Chondrocyte (in vitro differentiated cells): ENCODE results near the gene PHETA1. TPM values are rescaled to one million over a fixed set of nuclear protein-coding genes. Genes with fewer than 3 reads are reported as not detected.

Source experiments
- DNase-seq: peaks from one replicate; pipeline ENCODE4 v3.0.0; 2021; ENCODE audit warnings: mixed read lengths, low spot score
- H3K27ac Mint-ChIP-seq: one replicate; pipeline ENCODE4 v1.8.0; 2021; ENCODE audit warnings: mild to moderate bottlenecking, moderate library complexity, mixed read lengths; ENCODE audit not compliant: unreplicated experiment
- H3K27me3 Mint-ChIP-seq: 2 replicates; pipeline ENCODE4 v1.8.0; 2021; ENCODE audit warnings: low read depth, mixed read lengths
- H3K36me3 Mint-ChIP-seq: 2 replicates; pipeline ENCODE4 v1.8.0; 2021; ENCODE audit warnings: low read depth, mixed read lengths
- H3K4me1 Mint-ChIP-seq: 2 replicates; pipeline ENCODE4 v1.8.0; 2021; ENCODE audit warnings: low read depth, mild to moderate bottlenecking, mixed read lengths
- H3K4me3 Mint-ChIP-seq: one replicate; pipeline ENCODE4 v1.8.0; 2021; ENCODE audit warnings: mild to moderate bottlenecking, moderate library complexity, mixed read lengths; ENCODE audit not compliant: unreplicated experiment
- H3K9me3 Mint-ChIP-seq: 2 replicates; pipeline ENCODE4 v1.8.0; 2021; ENCODE audit warnings: low read depth, mixed read lengths
- CTCF ChIP-seq: fragments of 200-600 bp; sonication (generic); IDR thresholded peaks from 2 replicates; pipeline ENCODE4 v1.5.0; 2021; ENCODE audit warnings: antibody characterized with exemption, mild to moderate bottlenecking, moderate library complexity
- total RNA-seq: library from RNA; stranded (reverse); gene quantifications from 3 replicates; pipeline ENCODE4 v1.2.1, GENCODE V29; 2021

PHETA1 gene
- total RNA-seq, 1 donor from 2014 or later: 14.2 TPM

GRCh38 chr12:111413442-111414086 lies 44.7 kb upstream of the PHETA1 start:
- no peak for DNase-seq
- H3K4me3 Mint-ChIP-seq: no peak overlapping the region
- H3K27ac Mint-ChIP-seq: peak overlapping the region; percentile 91
- H3K36me3 Mint-ChIP-seq: no peaks in the 10 kb centered on the region
- H3K9me3 Mint-ChIP-seq: no peaks in the 10 kb centered on the region
- no peak for TF ChIP-seq CTCF
- no peaks in the 10 kb centered on the region for H3K27me3 Mint-ChIP-seq
- peaks cover 55% of the 10 kb centered on the region for H3K4me1 Mint-ChIP-seq

GRCh38 chr12:111412830-111413441 lies 44.0 kb upstream of the PHETA1 start:
- no peaks in the 10 kb centered on the region for H3K27me3 Mint-ChIP-seq
- no peaks in the 10 kb centered on the region for H3K36me3 Mint-ChIP-seq
- TF ChIP-seq CTCF: no peak
- peak overlapping the region; percentile 91 for H3K27ac Mint-ChIP-seq
- no peak for DNase-seq
- H3K4me3 Mint-ChIP-seq: no peak overlapping the region
- H3K9me3 Mint-ChIP-seq: no peaks in the 10 kb centered on the region
- H3K4me1 Mint-ChIP-seq: peaks cover 62% of the 10 kb centered on the region

- Mint-ChIP-seq H3K9me3 (no peaks in the 10 kb centered on the region), H3K4me1 (peaks cover 69% of the 10 kb centered on the region), H3K27me3 (no peaks in the 10 kb centered on the region), H3K27ac (peak overlapping the region; percentile 91), H3K4me3 (no peak overlapping the region), H3K36me3 (no peaks in the 10 kb centered on the region)
- no peak for TF ChIP-seq CTCF
- DNase-seq: no peak
Observed at GRCh38 chr12:111412007-111412829, 43.3 kb upstream of the PHETA1 start.

GRCh38 chr12:111411185-111411764 lies 42.4 kb upstream of the PHETA1 start:
- no peaks in the 10 kb centered on the region for H3K36me3 Mint-ChIP-seq
- no peaks in the 10 kb centered on the region for H3K27me3 Mint-ChIP-seq
- DNase-seq: no peak
- no peak for TF ChIP-seq CTCF
- H3K9me3 Mint-ChIP-seq: no peaks in the 10 kb centered on the region
- H3K27ac Mint-ChIP-seq: peak overlapping the region; percentile 95
- no peak overlapping the region for H3K4me3 Mint-ChIP-seq
- peaks cover 76% of the 10 kb centered on the region for H3K4me1 Mint-ChIP-seq
